CD4-positive, alpha-beta T cell (primary cell): ENCODE measurements around the gene CHST2. TPM values are rescaled to one million over a fixed set of nuclear protein-coding genes. Genes with fewer than 3 reads are reported as not detected.

ENCODE experiments used
- ATAC-seq: fragments of 200-7000 bp; cut with Tn5 transposase; one replicate; pipeline ENCODE4 v1.10.0; 2022; ENCODE audit warnings: mild to moderate bottlenecking; ENCODE audit not compliant: poor library complexity
- CTCF ChIA-PET: fragments of 350-600 bp; sonication (Branson Sonifier 250); formaldehyde crosslinking; loops from one replicate; lab custom pipeline; 2021; ENCODE audit warnings: antibody characterized with exemption, inconsistent platforms; lab: Charles Lee
- POLR2A ChIA-PET: fragments of 350-600 bp; sonication (Branson Sonifier 250); formaldehyde crosslinking; loops from one replicate; lab custom pipeline; 2021; ENCODE audit warnings: antibody characterized with exemption, inconsistent platforms; lab: Charles Lee
- DNase-seq, 14 experiments: peaks; one replicate each; pipeline ENCODE4 v3.0.0-alpha.2; 2013 to 2020; ENCODE audit warnings: mixed read lengths in 2 of 14
- H3K27ac ChIP-seq, 2 donors: one replicate each; pipeline versions ENCODE4 v1.5.1 to v1.7.0; 2013; ENCODE audit warnings: low read length in 2 of 2, low read depth in 1 of 2, mild to moderate bottlenecking in 1 of 2
- H3K27me3 ChIP-seq, 2 experiments: 1 replicate in 1 of 2; 2 replicates in 1 of 2; pipeline versions ENCODE4 v1.6.1 to v1.7.0; 2013; ENCODE audit warnings: low read length in 2 of 2, control low read depth in 1 of 2, mild to moderate bottlenecking in 1 of 2, moderate library complexity in 1 of 2; ENCODE audit not compliant: insufficient read depth in 2 of 2, control insufficient read depth in 1 of 2
- H3K36me3 ChIP-seq: one replicate; pipeline ENCODE4 v1.6.1; 2013; ENCODE audit warnings: low read length, control low read depth; ENCODE audit not compliant: insufficient read depth
- H3K4me1 ChIP-seq: one replicate; pipeline ENCODE4 v1.6.1; 2013; ENCODE audit warnings: low read length, control low read depth; ENCODE audit not compliant: insufficient read depth
- H3K4me3 ChIP-seq: one replicate; pipeline ENCODE4 v1.5.1; 2013; ENCODE audit warnings: mild to moderate bottlenecking, low read length, moderate library complexity
- H3K9me3 ChIP-seq, 2 experiments: 1 replicate in 1 of 2; 2 replicates in 1 of 2; pipeline versions ENCODE4 v1.6.1 to v1.7.0; 2013; ENCODE audit warnings: low read length in 2 of 2, mild to moderate bottlenecking in 2 of 2, control low read depth in 1 of 2, moderate library complexity in 1 of 2; ENCODE audit not compliant: control insufficient read depth in 1 of 2, insufficient read depth in 1 of 2
- H3K27ac Mint-ChIP-seq: one replicate; pipeline ENCODE4 v1.8.0; 2020; ENCODE audit warnings: mixed read lengths
- H3K27me3 Mint-ChIP-seq: one replicate; pipeline ENCODE4 v1.8.0; 2021; ENCODE audit warnings: mixed read lengths
- H3K36me3 Mint-ChIP-seq: one replicate; pipeline ENCODE4 v1.8.0; 2021; ENCODE audit warnings: low read depth, mixed read lengths
- H3K4me1 Mint-ChIP-seq: one replicate; pipeline ENCODE4 v1.8.0; 2021; ENCODE audit warnings: low read depth, mixed read lengths
- H3K4me3 Mint-ChIP-seq: one replicate; pipeline ENCODE4 v1.8.0; 2020; ENCODE audit warnings: mild to moderate bottlenecking, mixed read lengths
- H3K9me3 Mint-ChIP-seq: one replicate; pipeline ENCODE4 v1.8.0; 2020; ENCODE audit warnings: mixed read lengths
- intact Hi-C, 2 experiments: fragments of 100-400 bp; cut with DNase I in 1 of 2; cut with micrococcal nuclease in 1 of 2; formaldehyde crosslinking; loops; one replicate each; pipeline versions ENCODE4 v1.15.1 to v1.9.0; 2023 to 2025; cut with DNase I, micrococcal nuclease
- total RNA-seq, 174 experiments: library from RNA in 2 of 174; stranded (reverse) in 2 of 174; gene quantifications; one replicate each; pipeline ENCODE4 v1.2.3 and lab custom pipeline; 2021 to 2026
- TF ChIP-seq, protein P1 (sequence below): fragments of 200-600 bp; IDR thresholded peaks from one replicate; pipeline ENCODE4 v1.8.0; 2022; ENCODE audit warnings: antibody characterized with exemption, mild to moderate bottlenecking

Gene CHST2
- total RNA-seq, 2 experiments from 2014 or later: 2.0 TPM

- no peaks in the 10 kb centered on the region for H3K4me1 ChIP-seq
- H3K27me3 Mint-ChIP-seq: peaks cover 4% of the 10 kb centered on the region
- DNase-seq (no peak), ATAC-seq (no peak)
- no peak overlapping the region for H3K27ac Mint-ChIP-seq
- no peak overlapping the region for H3K4me3 ChIP-seq
- H3K4me3 Mint-ChIP-seq: no peak overlapping the region
- peaks cover 6% of the 10 kb centered on the region for H3K9me3 Mint-ChIP-seq
- CTCF ChIA-PET: no interaction called here
- intact Hi-C loops: no loop called here
- POLR2A ChIA-PET: no interaction called here
- peaks cover 13 to 18% of the 10 kb centered on the region in 2 experiments for H3K9me3 ChIP-seq
- no peaks in the 10 kb centered on the region for H3K36me3 Mint-ChIP-seq
- TF ChIP-seq, protein P1, sequence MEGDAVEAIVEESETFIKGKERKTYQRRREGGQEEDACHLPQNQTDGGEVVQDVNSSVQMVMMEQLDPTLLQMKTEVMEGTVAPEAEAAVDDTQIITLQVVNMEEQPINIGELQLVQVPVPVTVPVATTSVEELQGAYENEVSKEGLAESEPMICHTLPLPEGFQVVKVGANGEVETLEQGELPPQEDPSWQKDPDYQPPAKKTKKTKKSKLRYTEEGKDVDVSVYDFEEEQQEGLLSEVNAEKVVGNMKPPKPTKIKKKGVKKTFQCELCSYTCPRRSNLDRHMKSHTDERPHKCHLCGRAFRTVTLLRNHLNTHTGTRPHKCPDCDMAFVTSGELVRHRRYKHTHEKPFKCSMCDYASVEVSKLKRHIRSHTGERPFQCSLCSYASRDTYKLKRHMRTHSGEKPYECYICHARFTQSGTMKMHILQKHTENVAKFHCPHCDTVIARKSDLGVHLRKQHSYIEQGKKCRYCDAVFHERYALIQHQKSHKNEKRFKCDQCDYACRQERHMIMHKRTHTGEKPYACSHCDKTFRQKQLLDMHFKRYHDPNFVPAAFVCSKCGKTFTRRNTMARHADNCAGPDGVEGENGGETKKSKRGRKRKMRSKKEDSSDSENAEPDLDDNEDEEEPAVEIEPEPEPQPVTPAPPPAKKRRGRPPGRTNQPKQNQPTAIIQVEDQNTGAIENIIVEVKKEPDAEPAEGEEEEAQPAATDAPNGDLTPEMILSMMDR: no peak
- H3K27me3 ChIP-seq: peaks cover 0 to 3% of the 10 kb centered on the region in 2 experiments
- no peak overlapping the region for H3K27ac ChIP-seq
- H3K4me1 Mint-ChIP-seq: no peaks in the 10 kb centered on the region
- no peaks in the 10 kb centered on the region for H3K36me3 ChIP-seq
Observed at GRCh38 chr3:143103652-143104051, 15.9 kb upstream of the CHST2 start.

DNA sequence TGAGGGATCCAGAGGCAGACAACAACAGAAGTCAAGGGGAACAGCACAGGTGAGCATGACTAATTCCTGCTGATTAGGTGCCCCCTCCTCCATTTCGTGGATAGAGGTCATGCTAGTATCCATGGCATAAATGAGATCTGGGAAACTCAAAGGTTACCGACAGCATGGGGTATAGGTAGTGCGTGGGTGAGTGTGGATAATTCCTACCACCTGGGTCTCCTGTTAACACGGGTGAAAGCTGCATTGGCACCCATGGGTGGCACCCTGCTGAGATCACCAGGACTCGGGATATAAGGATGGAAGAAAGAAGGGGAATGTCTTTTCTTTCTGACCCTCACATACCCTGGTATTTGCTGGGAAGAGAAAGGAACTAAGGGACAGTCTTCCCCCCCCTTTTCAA is 14.4 kb upstream of the CHST2 start:
- TF ChIP-seq, protein P1: no peak
- Mint-ChIP-seq H3K4me3 (no peak overlapping the region), H3K4me1 (no peaks in the 10 kb centered on the region), H3K27ac (no peak overlapping the region), H3K27me3 (peaks cover 4% of the 10 kb centered on the region), H3K36me3 (no peaks in the 10 kb centered on the region), H3K9me3 (peaks cover 6% of the 10 kb centered on the region)
- Histone ChIP-seq H3K4me3 (no peak overlapping the region), H3K9me3 (peaks cover 13 to 18% of the 10 kb centered on the region in 2 experiments), H3K27ac (no peak overlapping the region), H3K4me1 (no peaks in the 10 kb centered on the region), H3K36me3 (no peaks in the 10 kb centered on the region), H3K27me3 (peaks cover 0 to 3% of the 10 kb centered on the region in 2 experiments)
- ATAC-seq: no peak
- DNase-seq: no peak
- intact Hi-C loops: no loop called here
- ChIA-PET POLR2A (interaction anchor here (0.6 kb wide), 1 partner anchor 72 kb away, joined by 3 read pairs; no protein-coding TSS in a partner anchor), CTCF (no interaction called here)

DNA sequence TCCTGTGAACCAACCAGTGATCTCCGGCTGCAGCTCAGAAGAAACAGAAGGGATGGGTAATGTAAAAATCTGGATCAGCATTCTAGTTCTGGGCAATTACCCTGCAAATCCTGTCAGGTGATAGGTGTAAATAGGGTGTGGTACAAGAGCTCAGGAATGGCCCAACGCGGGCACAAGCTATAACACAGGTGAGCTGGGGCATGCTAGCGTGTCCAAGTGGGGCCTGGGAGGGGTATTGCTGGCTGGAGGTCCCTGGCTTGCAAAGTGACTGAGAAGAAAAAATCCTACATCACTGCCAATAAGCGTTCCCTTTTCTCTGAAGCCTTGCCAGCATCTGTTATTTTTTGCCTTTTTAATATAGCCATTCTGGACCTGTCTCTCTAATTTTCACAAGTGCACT is 9.7 kb upstream of the CHST2 start:
- intact Hi-C loops: loop anchor here in 1 of 2 experiments (10.0 kb wide), 1 partner anchor 865 kb away; the partner anchor contains the start of gene DIPK2A

More for the DNA sequence above, 9.7 kb upstream of the CHST2 start:
- H3K27me3 Mint-ChIP-seq: no peaks in the 10 kb centered on the region
- H3K4me3 Mint-ChIP-seq: no peak overlapping the region
- POLR2A ChIA-PET: no interaction called here
- DNase-seq (no peak), ATAC-seq (no peak)
- Histone ChIP-seq H3K36me3 (no peaks in the 10 kb centered on the region), H3K4me1 (no peaks in the 10 kb centered on the region), H3K27ac (no peak overlapping the region), H3K9me3 (peaks cover 4 to 12% of the 10 kb centered on the region in 2 experiments), H3K4me3 (no peak overlapping the region), H3K27me3 (no peaks in the 10 kb centered on the region)
- no peaks in the 10 kb centered on the region for H3K4me1 Mint-ChIP-seq
- TF ChIP-seq, protein P1: no peak
- peaks cover 1% of the 10 kb centered on the region for H3K9me3 Mint-ChIP-seq
- CTCF ChIA-PET: no interaction called here
- H3K27ac Mint-ChIP-seq: no peak overlapping the region
- H3K36me3 Mint-ChIP-seq: no peaks in the 10 kb centered on the region
